ENCODE results near the gene JAKMIP1.
"Not testable (repeated sequence)": the region's sequence is repeated elsewhere in the genome, so short reads cannot be mapped to it uniquely, and the experiment has no call there.

JAKMIP1 gene

DNA sequence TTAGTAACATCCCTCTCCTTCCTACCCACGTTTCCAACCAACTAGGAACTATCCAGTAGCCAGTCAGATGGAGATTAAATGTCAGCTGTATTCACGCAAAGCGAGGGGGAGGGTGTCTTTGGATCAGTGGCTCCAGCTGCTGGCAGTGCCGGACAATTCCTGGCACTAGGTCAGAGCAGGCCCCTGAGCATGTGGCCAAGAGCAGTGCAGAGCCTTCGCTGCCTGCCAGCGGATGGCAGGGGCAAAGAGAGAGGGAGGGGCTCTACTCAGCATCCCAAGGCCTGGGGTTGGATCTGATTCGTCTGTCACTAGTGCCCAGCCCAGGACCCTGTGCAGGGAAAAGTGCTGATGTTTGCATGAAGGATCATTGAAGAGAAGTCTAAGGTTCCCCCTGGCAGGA lies 28.7 kb upstream of the JAKMIP1 start:
- peak; percentile 90 for DNase-seq (ENCODE audit: low spot score)

DNA sequence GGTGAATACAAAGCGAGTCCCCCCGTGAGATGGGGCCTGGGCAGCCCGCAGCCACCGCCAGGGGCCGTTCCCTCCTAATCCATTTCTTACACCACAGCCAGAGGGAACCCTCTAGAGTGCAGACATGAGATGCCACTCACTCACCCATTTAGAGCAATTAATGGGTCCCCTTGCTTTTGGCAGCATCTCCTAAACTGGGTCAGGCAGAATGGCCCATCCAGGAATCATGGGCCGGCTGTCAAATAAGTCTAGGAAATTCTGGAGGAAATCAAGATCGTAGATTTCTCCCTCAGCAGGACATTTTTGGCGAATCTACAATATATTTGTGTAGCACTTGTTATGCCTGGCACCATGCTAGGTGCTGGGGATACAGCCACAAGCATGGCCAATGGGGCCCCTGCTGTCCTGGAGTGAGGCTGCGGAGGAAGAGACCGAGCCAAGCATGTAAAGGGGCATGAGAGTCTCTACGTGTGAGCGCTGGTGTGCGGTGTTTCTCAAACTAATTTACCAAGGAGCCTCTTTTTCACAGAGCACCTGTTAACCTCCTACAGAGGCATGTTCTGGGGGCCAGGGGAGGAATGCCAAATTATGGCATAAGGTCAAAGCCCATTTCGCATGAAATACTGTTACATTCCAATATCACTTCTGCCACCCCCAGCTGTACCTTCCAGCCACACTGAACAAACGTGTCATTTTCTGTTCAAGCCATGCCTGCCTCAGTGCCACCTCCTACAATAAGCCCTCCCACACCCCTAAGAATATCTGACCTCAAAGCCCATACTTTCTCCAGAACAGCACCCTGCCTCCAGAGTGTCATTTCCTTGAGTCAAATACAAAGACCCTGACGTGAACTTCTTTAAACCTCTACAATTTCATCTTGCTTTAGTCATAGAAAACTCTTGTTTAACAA lies 28.1 kb upstream of the JAKMIP1 start:
- DNase-seq (ENCODE audit: low spot score): no peak

DNA sequence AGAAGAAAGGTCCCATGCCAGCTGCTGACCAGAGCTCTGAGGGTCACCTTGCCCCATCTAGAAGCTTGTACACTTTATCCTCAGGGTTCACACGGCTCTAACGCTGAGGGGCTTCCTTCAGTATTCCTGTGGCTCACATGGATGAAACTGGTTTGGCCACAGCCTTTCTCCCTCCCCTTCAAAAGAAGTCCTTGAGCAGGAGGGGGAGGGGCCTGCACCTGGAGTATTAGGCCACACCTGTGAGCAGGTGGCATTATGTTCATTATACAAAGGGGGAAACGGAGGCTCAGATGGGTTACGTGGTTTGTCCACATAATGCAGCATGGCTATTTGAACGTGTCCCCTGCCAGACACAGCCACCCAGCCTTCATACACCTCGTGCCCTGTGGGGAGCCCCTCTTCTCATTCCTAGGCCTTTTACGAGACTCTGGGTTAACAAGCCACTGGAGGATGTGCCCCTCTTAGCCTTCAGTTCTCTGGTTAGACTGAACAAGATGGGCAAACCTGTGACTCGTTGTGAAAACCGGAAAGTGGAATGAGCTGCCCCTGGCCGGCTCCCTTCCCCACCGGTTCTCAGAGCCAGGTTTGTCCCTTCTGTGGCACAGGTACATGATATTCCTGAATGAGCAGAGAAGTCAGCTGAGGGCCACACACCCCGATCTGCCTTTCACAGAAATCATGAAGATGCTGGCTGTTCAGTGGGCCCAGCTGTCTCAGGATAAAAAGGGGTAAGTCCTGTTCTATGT lies 27.2 kb upstream of the JAKMIP1 start:
- no peak for DNase-seq (ENCODE audit: low spot score)

DNA sequence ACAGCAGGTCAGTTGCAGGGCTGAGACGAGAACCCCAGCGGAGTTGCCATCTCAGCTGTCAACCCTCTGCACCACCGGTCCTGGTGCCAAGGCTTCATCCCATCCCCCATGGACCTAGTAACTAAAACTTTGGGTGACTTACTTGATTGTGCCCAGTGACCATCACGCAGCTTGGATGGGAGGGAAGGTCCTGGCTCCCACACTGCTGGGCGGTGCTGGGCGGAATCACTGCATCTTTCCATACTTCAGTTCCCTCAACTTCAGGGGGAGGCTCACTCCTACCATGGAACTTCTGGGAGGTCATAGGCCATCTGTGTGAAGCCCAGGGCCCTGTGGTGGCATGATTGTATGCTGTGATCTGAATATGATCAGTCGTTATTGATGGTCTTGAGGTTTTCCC lies 26.2 kb upstream of the JAKMIP1 start:
- DNase-seq (ENCODE audit: low spot score): no peak

DNA sequence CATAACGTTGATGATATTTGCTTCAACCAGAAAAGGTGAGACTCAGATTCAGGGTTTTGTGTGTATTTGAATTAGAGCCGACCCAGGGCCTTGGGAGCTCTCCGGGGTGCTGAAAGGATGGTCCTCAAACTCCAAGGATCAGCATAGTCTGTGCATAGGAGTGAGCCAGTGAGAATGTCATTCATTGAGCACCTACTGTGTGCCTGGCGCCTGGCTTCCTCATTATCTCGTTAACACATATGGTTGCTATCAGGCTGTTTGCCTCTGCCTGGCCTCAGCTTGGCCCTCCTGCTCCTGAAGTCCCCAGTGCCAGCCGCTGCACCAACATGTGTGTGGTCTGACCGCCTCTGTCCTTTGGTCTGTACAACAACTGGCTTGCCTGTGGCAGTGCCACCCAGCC lies 25.1 kb upstream of the JAKMIP1 start:
- DNase-seq (ENCODE audit: low spot score): no peak

DNA sequence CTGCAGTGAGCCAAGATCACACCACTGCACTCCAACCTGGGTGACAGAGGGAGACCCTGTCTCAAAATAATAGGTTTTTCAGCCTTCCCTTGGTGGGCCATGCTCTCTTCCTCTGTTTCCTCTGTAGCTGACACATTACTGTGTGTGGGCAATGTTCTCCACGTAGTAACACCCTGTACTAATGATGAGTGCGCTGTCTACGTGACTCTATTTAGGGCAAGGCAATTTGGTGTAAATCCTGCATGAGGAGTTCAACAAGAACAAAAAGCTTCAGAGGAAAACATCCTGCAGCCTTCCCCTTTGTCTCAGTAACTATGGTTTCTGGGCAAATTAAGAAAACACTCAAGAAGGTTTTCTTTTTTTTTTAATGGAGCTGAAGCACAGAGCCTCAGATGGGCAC lies 24.4 kb upstream of the JAKMIP1 start:
- peak; percentile 68 for DNase-seq (ENCODE audit: low spot score)

DNA sequence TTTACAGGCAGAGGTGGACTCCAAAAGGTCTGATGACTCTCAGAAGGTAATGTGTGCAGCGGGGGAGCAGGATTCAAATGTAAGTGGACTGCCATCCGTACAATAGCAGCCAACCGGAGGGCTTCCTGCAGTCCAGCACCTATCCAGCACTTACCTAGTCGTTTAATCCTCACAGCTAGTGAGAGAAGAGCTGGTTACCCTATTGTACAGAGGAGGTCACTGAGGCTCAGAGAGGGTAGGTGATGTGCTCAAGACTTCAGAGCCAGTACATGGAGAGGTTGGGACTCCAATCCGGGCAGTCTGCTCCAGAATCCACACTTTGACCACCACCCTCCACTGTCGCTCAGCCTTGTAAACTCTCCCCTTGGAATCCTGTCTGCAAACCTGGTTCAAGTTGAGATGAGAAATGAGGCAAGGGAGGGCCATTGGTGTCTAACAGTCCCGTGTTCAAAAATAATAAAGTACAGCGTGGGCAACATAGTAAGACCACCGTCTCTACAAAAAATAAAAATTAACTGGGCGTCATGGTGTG lies 22.5 kb upstream of the JAKMIP1 start:
- peak; percentile 73 for DNase-seq (ENCODE audit: low spot score)

DNA sequence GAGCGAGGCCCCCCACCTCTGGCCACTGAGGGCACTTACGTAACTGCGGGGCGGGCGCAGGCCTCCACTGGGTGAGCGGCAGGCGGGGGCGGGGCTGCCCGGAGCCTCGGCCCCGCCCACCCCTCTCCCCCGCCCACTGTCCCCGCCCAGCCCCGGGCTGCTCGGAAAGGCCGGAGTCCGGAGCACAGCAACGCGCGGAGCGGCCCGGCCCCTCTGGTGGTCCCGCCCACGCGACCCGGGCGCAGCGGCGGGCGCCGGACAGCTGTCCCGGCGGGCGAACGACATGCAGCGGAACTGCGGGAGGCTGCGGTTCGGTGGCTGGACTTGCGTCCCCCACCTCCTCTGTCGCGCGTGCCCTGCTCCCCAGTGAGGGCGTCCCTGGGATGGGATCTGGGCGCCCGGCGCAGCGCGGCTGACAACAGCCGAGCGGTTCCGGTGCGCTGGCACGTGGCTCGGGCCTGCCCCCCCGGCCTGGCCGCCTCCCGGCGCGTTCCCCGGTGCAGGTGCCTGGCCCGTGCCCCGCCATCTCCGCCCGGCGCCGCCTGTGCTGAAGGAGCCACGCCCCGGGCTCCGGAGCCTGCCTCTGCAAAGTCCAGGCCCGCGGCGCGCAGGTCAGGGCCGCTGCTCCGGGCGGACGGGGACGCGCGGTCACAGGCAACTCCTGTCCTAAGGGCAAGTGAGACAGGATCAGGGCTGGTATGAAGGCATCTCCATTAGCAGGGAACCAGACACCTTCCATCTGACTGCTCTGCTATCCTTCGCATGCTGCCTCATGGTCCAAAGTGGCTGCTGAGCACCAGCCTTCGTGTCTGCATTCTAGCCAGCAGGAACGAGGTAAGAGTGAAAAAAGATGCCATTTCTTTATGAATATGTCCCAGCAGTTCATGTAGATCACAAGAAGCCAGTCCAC lies 21.8 kb upstream of the JAKMIP1 start:
- DNase-seq (ENCODE audit: low spot score): peak; percentile 87

DNA sequence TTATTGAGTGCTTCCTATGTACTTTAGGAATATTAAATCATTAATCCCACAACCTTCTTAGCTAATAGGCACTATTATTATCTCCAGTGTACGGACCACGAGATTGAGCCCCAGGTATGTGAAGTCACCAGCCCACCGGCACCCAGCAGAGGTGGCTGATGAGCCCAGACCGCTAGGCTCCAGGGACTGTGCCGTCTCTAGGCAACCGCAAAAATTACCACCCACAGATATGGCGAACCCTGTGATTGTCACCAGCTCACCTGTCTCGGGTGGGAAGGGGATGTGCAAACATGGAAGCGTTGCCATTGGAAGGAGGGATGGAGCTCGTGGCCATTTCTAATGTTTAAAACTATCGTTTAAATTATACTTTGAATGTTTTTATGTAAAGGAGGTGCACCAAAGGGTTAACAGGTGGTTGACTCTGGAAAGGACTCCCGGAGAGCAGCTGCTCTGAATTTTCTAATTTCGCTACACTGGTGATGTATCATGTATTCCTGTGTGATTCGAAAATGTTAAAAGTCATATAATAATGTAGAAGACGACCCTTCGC lies 21.0 kb upstream of the JAKMIP1 start:
- DNase-seq (ENCODE audit: low spot score): peak; percentile 42

DNA sequence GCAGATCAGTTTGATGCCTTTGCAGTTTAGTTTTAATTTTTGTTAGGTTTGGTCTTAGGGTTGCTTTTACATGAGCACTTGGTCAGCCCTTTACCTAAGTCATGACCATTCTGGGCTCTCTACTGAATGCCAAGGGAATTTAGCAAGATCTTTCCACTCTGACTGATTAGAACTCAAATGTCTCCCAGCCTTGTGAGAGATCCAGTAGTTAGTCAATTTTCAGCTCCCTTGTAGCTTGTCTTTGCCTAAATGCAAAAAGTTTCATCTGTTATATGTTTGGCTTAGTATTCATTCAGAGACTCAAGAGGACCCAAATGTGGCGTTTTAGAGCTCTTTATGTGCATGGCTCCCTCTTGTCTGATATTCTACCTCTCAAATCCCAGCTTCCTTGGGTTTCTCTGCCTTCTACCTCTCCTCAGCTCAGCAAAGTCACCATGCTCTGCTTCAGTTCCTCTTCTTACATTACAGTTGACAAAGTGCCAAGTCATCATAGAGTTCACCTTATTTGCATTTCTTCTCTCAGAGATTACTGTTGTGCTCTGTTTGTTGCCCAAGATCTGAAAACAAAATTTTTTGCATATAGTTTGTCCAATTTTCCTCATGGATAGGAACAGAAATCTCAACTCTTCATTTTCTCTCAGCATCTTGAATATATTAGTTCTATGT lies 17.5 kb upstream of the JAKMIP1 start:
- no peak for DNase-seq (ENCODE audit: low spot score)

DNA sequence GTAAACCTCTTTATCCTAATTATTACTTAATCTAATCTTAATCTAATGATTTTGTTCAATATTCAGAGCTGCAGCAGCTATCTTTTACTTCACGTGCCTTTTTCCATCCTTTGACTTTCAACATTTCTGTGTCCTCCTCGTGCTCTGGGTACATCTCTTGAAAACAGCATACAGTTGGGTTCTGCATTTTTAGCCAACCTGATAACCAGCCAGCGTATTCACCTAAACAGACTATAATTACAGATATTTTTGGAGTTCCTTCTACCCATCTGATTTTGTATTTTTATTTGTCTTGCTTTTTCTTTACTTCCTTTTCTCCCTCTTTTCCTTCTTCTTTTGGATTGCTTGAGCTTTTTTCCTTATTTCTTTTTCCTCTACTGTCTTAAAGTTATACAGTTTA lies 16.2 kb upstream of the JAKMIP1 start:
- no peak for DNase-seq (ENCODE audit: low spot score)

DNA sequence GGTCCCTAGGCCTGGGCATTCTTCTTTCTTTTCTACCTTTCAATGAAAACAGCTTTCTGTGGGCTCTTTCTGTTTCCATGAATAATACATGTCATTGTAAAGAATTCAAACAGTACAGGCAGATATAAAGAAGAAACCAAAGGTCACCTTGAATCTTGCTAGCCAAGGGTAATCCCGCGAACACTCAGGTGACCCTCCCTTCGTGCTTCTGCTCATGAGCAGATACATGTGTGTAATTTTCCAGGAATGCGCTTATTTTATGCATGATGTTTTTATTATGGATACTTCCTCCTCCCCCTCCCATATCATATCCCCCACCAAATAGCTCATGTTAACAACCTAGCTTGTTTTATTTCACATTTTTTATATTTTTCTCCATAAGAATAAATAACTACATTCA lies 9.6 kb upstream of the JAKMIP1 start:
- no peak for DNase-seq (ENCODE audit: low spot score)

DNA sequence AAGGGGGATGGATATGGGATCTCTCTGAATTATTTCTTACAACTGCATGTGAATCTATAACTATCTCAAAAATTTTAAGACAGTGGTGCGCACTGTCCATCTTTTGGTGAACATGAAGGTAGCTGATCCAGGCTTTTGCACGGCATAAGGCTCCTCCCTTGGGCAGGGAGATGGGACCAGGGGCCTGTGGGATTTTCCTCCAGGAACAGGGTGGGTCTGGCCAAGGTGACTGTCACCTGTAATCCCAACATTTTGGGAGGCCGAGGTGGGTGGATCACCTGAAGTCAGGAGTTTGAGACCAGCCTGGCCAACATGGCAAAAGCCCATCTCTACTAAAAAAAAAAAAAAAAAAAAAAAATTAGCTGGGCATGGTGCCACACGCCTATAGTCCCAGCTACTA lies 8.9 kb upstream of the JAKMIP1 start:
- not testable (repeated sequence) for DNase-seq (ENCODE audit: low spot score)

DNA sequence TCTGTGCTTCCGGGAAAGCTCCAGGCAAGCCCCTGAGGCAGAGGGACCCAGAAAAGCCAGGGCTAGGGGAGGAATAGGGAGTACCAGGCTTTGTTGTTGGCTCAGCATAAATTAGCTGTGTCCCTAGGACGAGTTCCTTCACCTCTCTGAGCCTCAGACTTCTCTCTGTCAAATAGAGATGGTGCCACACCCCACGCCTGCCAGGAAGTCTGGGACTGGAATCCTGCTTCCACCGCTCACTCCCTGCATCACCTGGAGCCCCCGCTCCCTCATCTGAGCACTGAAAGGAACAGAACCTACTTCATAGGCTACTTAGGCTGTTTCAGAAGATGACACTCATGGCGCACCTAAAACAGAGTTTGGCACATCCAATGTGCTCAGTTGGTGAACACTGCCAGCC lies 8.1 kb upstream of the JAKMIP1 start:
- no peak for DNase-seq (ENCODE audit: low spot score)

DNA sequence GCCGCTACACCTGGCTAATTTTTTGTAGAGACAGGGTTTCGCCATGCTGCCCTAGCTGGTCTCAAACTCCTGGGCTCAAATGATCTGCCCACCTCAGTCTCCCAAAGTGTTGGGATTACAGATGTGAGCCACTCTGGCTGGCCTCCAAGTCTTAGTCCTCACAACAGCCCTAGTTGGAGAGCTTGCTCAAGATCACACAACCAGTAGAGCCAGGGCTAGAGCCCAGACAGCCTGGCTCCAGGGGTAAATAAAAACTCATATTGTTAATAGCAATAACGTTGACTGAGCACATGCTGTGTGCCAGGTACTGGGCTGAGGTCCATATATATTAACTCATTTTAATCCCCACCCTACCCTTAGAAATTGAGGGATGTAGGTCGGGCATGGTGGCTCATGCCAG lies 7.3 kb upstream of the JAKMIP1 start:
- DNase-seq (ENCODE audit: low spot score): no peak

DNA sequence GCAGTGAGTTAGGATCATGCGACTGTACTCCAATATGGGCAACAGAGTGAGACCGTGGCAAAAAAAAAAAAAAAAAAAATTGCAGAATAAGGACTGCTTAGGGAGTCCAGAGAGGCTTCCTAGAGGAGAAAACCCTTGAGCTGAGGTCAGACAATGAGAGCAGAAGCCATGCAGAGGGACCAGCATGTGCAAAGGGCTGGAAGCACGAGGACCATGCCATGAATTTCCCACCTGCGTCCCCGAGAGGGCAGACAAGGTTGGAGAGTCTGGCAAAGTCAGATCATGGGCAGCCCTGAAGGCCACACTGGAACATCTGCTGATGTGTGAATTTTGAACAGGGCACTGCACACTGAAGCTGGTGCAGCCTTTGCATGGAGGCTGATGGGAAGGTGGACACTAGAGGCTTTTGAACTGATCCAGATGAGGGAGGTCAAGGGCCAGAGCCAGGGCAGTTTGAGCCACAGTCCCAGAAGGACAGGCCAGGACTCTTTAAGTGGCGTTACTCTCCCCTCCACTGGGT lies 6.5 kb upstream of the JAKMIP1 start:
- DNase-seq (ENCODE audit: low spot score): no peak

DNA sequence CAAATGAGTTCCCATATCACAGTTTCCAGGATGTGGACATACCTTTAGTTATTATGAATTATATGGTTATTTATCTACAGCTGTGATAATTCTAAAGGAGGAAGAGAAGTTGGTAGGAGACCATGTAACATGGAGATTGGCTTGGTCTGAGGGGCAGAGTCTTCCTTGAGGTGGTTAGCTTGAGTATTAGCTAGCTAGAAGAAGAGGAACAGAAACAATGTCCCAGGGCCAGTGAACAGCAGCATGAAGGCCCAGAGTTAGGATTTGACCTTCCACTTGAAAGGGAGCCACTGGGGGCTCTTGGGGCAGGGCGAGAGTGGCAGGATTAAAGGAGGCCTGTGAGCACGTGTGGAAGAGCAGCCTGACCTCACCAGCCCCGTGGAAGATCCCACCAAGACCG lies 5.6 kb upstream of the JAKMIP1 start:
- no peak for DNase-seq (ENCODE audit: low spot score)

DNA sequence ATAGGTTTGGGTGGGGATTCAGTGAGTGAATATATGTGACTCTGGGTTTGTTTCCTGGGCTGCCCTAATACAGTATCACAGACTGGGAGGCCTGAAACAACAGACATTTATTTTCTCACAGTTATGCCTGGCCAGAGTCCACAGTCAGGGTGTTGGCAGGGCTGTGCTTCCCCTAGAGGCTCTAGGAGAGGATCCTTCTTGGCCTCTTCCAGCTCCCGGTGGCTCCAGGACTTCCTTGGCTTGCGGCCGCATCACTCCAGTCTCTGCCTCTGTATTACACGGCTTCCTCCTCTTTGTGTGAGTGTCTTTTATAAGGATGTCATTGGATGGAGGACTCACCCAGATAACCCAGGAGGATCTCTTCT lies 5.2 kb upstream of the JAKMIP1 start:
- DNase-seq (ENCODE audit: low spot score): no peak

DNA sequence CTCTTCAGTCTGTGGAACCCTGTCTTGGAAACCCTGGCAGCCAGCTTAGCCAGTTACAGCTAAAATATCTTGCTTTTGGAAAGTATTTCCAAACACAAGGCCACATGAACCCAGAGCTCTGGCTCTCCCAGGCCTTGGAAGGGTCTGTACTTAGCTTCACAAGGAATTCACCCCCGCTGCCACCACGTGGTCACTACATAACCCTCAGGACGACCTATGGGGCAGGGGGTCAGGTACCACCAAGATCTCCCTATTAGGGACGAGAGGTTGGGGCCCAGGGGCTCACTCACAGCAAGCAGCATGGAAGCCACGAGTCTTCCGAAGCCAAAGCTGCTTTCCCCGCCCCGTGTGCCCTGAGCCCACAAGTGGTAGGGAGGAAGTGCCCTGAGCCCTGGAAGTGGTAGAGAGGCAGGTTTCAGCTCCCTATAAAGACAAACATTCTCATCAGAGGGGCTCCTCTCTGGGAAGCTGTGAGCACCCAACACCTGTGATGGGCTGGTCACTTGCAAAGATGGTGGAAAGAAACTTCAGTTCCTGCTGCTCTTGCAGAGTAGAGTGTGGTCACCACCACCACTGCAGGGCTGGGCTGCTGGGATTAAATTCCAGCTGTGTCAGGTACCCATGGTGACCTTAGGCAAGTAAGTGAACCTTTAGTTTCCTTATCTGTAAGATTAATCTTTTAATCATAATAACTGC lies 4.7 kb upstream of the JAKMIP1 start:
- DNase-seq (ENCODE audit: low spot score): no peak

DNA sequence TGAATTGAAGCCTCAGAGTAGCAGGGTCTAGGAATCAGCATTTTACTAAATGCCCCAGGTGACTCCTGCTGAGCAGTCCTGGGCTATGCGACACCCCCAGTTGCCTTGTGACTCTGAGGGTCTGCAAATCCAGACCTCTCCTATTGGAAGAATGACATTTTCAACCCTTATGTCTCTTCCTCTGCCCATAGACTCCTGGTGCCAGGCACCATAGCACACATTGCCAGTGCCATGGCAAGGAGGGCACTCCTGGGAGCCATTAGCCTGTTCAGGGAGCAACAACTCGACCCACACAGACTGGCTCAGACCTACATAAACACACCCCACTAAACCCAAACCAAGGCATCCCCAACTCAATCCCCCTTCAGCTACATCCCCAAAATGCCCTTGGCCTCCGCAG lies 3.7 kb upstream of the JAKMIP1 start:
- DNase-seq (ENCODE audit: low spot score): no peak

Measured in Ammon's horn (tissue), 1 donor.